ENCODE data around the gene NSD2.

Gene NSD2

GRCh38 chr4:1945124-1945895 lies 74.1 kb downstream of the NSD2 start:
- no peak for DNase-seq (ENCODE audit: low read depth)

GRCh38 chr4:1945912-1946311 lies 74.7 kb downstream of the NSD2 start:
- DNase-seq (ENCODE audit: low read depth), result no peak

- no peak for DNase-seq (ENCODE audit: low read depth)
Measured at GRCh38 chr4:1948232-1948631, 77.0 kb downstream of the NSD2 start.

DNA sequence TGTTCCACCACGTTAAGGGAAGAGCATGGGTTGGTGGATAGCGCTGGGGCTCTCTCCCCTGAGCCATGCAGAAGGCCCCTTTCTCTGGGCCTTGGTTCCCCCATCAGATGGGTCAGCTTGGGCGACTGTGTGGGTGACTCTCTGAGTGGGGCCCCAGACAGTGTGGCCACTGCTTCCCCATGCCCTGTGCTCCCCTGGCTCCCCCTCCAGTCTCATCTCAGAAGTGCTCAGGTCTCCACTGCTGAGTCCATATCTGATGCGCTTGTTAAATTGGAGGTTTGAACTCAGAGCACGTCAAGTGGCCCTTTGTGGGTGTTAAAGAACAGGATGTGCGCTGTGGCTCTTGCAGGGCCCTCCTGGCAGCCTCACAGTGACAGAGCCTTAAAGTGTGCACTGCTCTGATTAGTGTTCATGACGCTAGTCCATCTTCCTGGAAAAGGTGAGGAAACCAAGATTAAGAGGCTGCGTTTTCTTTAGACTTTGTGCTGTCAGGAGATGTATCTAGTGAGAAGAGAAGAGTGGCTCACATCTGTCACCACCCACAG lies 77.8 kb downstream of the NSD2 start:
- no peak for DNase-seq (ENCODE audit: low read depth)

DNA sequence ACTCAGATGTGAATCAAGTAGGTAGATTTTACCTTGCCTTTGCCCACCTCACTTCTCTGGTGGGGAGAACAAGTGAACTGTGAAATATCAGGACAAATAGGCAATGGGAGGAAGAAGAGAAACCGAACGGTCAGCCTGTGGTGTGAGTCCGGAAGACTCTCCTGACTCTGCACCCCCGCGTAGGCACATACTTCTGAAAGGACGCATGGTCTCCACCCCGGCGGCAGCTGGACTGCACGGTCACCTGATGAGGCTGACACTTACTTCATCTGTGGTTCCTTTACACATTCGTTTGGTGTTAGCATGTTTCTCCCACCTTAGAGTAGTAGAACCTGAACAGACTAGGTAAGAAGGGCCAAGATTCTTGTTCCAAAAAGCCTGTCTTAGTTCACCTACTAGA lies 79.2 kb downstream of the NSD2 start:
- DNase-seq (ENCODE audit: low read depth), result no peak

DNA sequence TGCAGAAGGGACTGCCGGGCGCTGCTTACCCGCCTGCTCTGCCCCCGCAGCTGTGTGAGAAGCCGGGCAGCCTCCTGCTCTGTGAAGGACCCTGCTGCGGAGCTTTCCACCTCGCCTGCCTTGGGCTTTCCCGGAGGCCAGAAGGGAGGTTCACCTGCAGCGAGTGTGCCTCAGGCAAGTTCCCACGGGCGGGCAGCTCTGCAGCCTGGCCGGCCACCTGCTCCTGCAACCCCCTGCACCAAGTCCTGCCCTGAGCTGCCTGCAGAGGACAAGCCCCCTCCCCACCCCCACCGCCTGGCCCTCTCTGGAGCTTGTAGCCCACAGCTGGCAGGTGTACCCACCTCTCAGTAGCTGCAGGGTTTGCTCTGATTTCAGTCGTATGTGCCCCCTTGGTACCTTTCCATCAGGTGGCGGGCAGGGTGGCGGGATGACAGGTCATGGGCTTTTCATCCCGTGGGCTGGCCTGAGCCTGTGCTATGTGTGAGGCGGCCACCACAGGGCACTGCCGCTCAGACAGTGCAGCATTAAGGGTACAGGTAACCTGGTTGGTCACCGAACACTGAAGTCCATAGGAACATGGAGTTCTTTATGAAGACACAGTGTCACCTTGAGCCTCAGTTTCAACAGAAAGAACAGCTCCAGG lies 81.0 kb downstream of the NSD2 start:
- no peak for DNase-seq (ENCODE audit: low read depth)

DNA sequence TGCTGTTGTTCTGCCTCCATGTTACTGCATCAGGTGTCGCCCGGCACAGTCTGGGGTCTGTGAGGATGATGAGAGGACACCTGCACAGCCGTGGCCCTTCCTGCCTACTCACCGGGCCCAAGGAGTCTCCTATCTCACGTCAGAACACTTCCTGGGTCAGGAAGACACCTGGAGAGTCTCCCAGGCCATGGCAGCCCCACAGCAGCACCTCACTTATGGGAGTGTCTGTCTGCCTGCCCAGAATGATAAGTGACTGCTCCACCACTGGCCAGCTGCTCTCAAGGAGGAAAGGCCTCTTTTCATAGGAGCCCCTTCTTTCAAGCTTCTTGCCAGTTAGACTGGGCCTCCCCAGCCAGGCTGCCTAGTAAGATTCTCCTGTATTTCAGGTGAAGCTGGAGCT lies 81.5 kb downstream of the NSD2 start:
- no peak for DNase-seq (ENCODE audit: low read depth)

DNA sequence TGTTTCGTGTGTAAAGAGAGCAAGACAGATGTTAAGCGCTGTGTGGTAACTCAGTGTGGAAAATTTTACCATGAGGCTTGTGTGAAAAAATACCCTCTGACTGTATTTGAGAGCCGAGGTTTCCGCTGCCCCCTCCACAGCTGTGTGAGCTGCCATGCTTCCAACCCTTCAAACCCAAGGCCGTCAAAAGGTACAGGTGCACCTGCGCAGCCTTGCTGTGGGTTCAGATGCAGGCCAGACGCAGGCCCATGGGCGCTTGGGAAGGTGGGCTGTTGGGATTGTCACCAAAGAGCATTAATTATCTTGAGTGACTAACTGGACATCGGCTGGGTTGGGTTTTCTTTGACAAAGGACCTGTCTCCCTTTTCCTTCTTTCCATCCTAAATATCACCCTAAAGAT lies 82.1 kb downstream of the NSD2 start:
- DNase-seq (ENCODE audit: low read depth), result no peak

DNA sequence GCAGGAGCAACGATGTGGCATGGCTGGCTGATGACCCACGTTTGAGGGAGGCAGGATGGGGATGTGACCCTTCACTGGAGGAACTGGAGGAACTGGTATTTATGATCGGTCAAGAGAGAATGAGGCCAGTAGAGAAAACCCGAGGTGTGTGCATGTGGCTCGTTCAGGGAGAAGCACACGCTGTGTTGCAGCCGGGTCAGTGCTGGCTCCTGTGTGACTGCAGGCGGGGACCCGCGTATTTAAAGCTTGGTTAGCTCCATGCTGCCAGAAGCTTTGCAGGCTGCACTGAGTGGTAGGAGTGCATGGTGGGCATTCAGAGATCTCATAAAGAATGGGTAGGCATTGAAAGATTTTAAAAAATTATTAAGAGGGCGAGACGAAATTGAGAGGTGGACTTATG lies 85.4 kb downstream of the NSD2 start:
- no peak for DNase-seq (ENCODE audit: low read depth)

DNA sequence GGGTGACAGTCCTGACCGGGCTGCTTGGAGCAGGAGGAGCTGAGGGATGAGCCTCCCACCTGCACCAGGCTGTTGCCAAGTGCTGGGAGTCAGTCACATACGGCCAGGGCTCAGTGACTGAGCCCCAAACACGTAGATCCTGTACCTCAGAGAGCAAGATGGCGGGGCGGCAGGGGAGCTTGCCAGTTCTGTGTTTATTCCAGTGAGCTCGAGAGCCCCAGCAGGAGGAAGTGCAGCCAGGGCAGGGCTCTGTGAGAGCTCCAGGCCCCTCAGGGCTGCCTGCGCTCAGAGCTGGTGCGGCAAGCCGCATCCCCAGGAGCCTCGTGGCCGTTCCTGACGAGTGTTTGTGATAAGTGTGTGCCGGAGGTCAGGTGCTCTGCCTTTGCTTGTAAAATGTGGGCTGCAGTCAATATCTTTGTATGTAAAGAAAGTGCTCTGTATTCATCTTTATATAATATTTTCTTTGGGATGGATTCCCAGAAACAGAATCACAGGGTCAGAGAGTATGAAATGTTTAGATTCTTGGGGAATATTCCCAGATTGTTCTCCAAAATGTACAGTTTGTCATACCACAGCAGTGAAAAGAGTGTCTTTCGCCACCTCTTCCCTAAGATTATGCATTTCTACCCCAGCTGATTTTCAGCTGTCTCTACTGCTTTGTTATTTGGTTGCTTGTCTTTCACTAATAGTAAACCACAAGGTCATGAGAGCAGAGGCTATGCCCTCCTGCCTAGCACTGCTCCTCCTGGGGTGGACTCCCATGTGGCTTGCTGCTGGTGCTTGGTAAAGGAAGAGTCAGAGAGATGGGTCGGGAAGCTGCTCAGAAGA lies 87.3 kb downstream of the NSD2 start:
- no peak for DNase-seq (ENCODE audit: low read depth)

- DNase-seq (ENCODE audit: low read depth), result no peak
Measured at GRCh38 chr4:1959104-1959384, 87.9 kb downstream of the NSD2 start.

DNA sequence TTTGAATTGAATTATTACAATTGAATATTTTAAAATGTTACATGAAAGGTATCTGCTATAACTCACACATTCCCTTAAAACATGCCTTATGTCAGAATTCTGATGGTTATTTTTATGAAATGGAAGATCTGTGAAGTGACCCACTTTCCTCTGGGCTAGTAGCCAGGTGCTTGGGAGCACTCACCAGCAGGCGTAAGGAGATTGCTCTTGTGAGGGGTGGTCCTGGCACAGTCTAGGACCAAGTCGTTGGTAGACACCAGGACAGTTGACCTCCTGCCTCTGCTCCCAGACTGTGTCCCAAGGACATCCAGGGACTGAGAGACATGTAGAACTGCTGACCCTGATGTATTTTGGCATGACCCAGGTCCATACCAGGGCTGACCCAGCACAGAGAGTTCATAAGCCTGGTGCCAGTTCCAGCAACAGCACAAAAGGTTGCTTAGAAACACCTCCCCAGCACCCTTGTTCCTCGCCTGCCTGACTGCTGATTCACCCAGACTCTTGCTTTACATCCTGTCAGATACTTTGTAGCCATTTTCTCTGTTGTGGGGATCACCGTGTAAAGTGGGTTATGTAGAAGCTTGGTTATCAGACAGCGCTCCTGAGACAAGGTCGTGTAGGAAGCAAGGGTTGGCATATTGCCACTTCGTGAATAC lies 89.1 kb downstream of the NSD2 start:
- DNase-seq (ENCODE audit: low read depth), result no peak

DNA sequence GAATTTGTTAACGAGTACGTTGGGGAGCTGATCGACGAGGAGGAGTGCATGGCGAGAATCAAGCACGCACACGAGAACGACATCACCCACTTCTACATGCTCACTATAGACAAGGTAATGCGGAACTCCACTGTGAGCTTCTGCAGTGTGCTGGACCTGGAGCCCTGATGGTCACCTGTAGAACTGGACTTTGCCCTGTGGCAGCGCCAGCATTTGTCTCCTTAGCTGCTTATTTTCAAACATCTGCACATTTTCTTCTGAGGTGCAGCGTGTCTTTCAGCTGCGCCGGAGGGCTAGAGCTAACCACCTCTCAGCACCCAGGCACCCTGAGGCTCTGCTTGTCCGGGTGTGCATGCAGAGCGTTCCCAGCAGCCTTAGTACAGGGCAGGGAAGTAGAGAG lies 89.8 kb downstream of the NSD2 start:
- DNase-seq (ENCODE audit: low read depth), result no peak

DNA sequence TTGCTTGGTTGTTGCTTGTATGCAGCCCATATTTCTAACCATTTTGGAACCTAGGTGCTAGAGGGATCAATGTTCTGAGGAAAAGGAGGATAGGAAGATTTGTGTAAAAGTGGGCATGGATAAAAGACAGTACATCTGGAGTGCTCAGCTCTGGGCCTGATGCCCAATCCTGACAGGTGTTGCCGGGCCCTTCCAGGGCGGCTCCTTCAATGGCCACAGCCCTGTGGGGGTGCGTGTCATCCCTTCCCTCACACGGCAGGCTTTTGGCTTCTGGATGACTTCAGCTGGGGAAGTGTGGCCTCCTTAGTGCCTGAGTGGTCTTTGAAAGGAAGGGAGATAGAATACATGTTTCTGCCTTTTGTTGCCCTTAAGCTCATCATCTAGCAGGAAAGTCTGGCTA lies 90.4 kb downstream of the NSD2 start:
- DNase-seq (ENCODE audit: low read depth), result no peak

DNA sequence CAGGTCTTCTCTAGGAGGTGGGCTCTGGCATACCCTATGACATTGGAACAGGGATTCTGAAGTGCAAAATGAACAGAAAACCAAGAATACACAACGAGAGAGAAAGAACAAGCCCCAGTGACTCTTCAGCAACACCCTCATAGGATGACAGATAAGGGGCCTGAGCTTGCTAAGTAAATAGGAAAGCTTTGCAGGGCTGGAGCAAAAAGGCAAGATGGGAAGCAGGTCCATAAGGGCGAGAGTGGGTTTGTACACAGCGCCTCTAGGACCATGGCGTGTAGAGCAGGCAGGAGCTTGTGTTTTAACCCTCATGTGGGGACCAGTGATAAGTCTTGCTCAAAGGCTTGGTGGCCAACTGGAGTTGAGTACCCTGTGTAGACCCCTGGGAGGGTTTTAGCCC lies 91.8 kb downstream of the NSD2 start:
- DNase-seq (ENCODE audit: low read depth), result no peak

GRCh38 chr4:1964443-1964842 lies 93.2 kb downstream of the NSD2 start:
- DNase-seq (ENCODE audit: low read depth), result no peak

GRCh38 chr4:1964971-1965370 lies 93.8 kb downstream of the NSD2 start:
- no peak for DNase-seq (ENCODE audit: low read depth)

DNA sequence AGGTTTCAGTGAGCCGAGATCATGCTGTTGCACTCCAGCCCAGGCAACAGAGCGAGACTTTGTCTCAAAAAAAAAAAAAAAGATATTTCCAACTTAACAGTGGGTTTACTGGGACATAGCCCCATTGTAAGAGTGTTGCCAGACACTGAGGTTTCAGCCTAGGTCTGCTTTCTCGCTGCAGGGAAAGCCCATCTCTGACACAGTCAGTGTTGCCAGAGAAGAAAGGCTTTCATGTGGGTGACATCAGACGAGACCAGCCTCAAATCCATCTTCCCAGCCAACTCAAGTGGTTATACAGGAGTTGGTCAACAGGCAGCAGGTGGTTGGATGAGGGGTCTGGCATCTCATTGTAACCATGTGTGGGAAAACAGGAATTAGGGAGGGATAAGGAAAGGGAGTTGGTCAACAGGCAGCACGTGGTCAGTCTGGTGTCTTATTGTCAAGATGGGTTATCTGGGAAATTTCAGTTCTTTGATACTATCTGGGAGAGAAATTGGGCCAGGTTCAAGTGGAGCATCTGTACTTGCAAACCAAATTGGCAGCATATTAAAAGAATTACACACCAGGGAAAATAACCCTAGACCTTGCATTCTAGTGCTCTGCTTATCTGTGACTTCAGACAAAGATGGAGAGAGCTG lies 96.4 kb downstream of the NSD2 start:
- DNase-seq (ENCODE audit: low read depth), result no peak

GRCh38 chr4:1968686-1969295 lies 97.6 kb downstream of the NSD2 start:
- DNase-seq (ENCODE audit: low read depth), result no peak

GRCh38 chr4:1969928-1970723 lies 98.9 kb downstream of the NSD2 start:
- no peak for DNase-seq (ENCODE audit: low read depth)

DNA sequence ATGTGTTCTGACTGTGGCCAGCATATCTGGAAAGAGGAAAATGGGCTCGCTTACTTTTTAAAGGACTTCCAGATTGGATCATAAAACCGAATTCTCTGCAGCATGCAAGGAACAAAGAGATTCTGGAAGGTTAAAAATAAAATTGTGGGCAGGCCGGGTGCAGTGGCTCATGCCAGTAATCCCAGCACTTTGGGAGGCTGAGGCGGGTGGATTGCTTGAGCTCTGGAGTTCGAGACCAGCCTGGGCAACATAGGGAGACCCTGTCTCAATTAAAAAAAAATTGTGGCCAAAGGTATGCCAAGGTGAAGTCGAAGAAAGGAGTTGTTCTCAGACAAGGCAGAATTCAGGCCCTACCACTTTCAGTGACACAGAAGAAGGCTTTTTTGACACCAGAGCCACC lies 99.7 kb downstream of the NSD2 start:
- no peak for DNase-seq (ENCODE audit: low read depth)
